Tibial nerve (tissue), 4 donors: Measurements from ENCODE around the gene DLGAP1. TPM values are rescaled to one million over a fixed set of nuclear protein-coding genes. Genes with fewer than 3 reads are reported as not detected.

ENCODE experiments used
- DNase-seq, 2 donors: peaks; one replicate each; pipeline ENCODE4 v3.0.0-alpha.2; 2019; ENCODE audit warnings: low spot score in 2 of 2
- H3K27ac ChIP-seq, 4 donors: fragments of 200-600 bp; sonication (generic) in 3 of 4; one replicate each; pipeline ENCODE4 v1.5.1; 2017 to 2019; ENCODE audit warnings: mild to moderate bottlenecking in 1 of 4
- H3K27me3 ChIP-seq, 2 donors: fragments of 200-600 bp; sonication (generic) in 1 of 2; one replicate each; pipeline versions ENCODE4 v1.5.1 to v1.6.0; 2017 to 2019
- H3K36me3 ChIP-seq, 3 donors: fragments of 200-600 bp; sonication (generic); one replicate each; pipeline ENCODE4 v1.5.1; 2018 to 2019
- H3K4me1 ChIP-seq, 4 donors: fragments of 200-600 bp; sonication (generic) in 3 of 4; one replicate each; pipeline ENCODE4 v1.5.1; 2017 to 2019
- H3K4me3 ChIP-seq, 4 donors: fragments of 200-600 bp; sonication (generic) in 3 of 4; one replicate each; pipeline ENCODE4 v1.5.1; 2017 to 2019; ENCODE audit warnings: mild to moderate bottlenecking in 1 of 4, moderate library complexity in 1 of 4
- H3K9me3 ChIP-seq, 4 donors: fragments of 200-600 bp; sonication (generic) in 3 of 4; one replicate each; pipeline ENCODE4 v1.5.1; 2017 to 2019
- CTCF ChIP-seq, 5 experiments: fragments of 200-600 bp in 3 of 5; fragments of 450-650 bp in 2 of 5; sonication (generic) in 3 of 5; IDR thresholded peaks; one replicate each; pipeline ENCODE4 v1.5.1; 2016 to 2019; ENCODE audit warnings: antibody characterized with exemption in 5 of 5, mild to moderate bottlenecking in 3 of 5, moderate library complexity in 2 of 5
- EP300 ChIP-seq, 2 donors: sonication (generic); formaldehyde crosslinking; IDR thresholded peaks; one replicate each; pipeline ENCODE4 v1.6.1; 2017; ENCODE audit warnings: antibody characterized with exemption in 2 of 2, mild to moderate bottlenecking in 1 of 2
- POLR2A ChIP-seq, 2 donors: fragments of 450-650 bp; IDR thresholded peaks; one replicate each; pipeline ENCODE4 v1.6.1; 2017; ENCODE audit warnings: antibody characterized with exemption in 2 of 2, mild to moderate bottlenecking in 2 of 2, moderate library complexity in 2 of 2
- WGBS, 2 donors: methylation state at CpG; one replicate each; pipeline ENCODE4 v1.1.5; 2018; 5-methylcytosine and 5-hydroxymethylcytosine counted together
- total RNA-seq, 4 donors: library from RNA; depleted of rRNA; stranded (reverse); fragments of >200 nt; gene quantifications; one replicate each; pipeline ENCODE4 v1.1.0, GENCODE V29; 2016

DLGAP1 gene
- total RNA-seq, 4 donors from 2014 or later: 1.5 to 18.3 (median 2.5) TPM

GRCh38 chr18:3911413-3911812, 543.7 kb downstream of the DLGAP1 start:
- no peaks in the 10 kb centered on the region for H3K9me3 ChIP-seq
- H3K27ac ChIP-seq: peak overlapping the region in 1 of 4 donors; percentile 29
- TF ChIP-seq CTCF (IDR thresholded peaks at IDR 0.05) (no peak), POLR2A (IDR thresholded peaks at IDR 0.05) (no peak), EP300 (IDR thresholded peaks at IDR 0.05) (no peak)
- H3K36me3 ChIP-seq: no peaks in the 10 kb centered on the region
- peaks cover 0 to 3% (median 0%) of the 10 kb centered on the region in 4 donors for H3K4me1 ChIP-seq
- DNase-seq: no peak
- no peak overlapping the region for H3K4me3 ChIP-seq
- H3K27me3 ChIP-seq: no peaks in the 10 kb centered on the region

GRCh38 chr18:3910512-3910911, 544.6 kb downstream of the DLGAP1 start:
- H3K27me3 ChIP-seq: no peaks in the 10 kb centered on the region
- no peak for DNase-seq
- TF ChIP-seq EP300 (IDR thresholded peaks at IDR 0.05) (no peak), CTCF (IDR thresholded peaks at IDR 0.05) (no peak), POLR2A (IDR thresholded peaks at IDR 0.05) (no peak)
- no peak overlapping the region for H3K27ac ChIP-seq
- H3K4me3 ChIP-seq: no peak overlapping the region
- WGBS, 2 donors: 86 to 94% methylated on average over 4 of the region's 4 CpGs
- H3K9me3 ChIP-seq: no peaks in the 10 kb centered on the region
- peaks cover 0 to 3% (median 0%) of the 10 kb centered on the region in 4 donors for H3K4me1 ChIP-seq
- H3K36me3 ChIP-seq: no peaks in the 10 kb centered on the region

- Histone ChIP-seq H3K36me3 (no peaks in the 10 kb centered on the region), H3K4me3 (no peak overlapping the region)
- TF ChIP-seq CTCF (IDR thresholded peaks at IDR 0.05): no peak
- TF ChIP-seq EP300 (IDR thresholded peaks at IDR 0.05): no peak
- no peak for TF ChIP-seq POLR2A (IDR thresholded peaks at IDR 0.05)
Measured at GRCh38 chr18:3907955-3908354, 547.2 kb downstream of the DLGAP1 start.

DNA sequence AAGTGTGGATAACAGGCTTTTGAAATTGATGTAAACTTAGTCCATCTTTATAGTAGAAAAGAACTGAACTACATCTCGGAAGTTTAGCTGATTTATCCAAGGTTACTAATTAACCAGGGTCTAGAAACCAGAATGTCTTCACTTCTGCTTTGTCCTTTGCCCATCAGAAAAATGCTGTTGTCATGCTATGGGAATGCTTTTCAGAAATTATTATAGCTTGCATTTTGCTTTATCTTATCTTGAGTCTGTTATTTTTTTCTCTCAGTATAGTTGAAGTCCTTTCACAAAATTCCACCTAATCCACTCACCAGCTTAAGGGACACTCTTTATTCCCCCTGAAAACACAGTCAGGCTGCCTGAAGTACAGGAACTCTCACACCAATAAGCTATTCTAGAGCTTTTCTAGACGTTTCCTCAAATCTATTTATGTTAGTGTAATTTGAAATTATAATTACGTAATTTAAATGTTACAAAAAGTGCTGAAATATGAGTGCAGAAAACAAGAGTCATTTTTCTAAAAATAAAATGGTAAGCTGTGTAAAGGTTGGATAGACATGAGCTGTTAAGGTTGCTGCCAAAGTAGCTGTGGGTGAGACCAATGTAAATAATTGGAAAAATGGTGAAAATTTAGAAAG, 548.9 kb downstream of the DLGAP1 start:
- no peak for TF ChIP-seq POLR2A (IDR thresholded peaks at IDR 0.05)
- no peak for TF ChIP-seq EP300 (IDR thresholded peaks at IDR 0.05)
- TF ChIP-seq CTCF (IDR thresholded peaks at IDR 0.05): no peak
- Histone ChIP-seq H3K9me3 (no peaks in the 10 kb centered on the region), H3K4me1 (no peaks in the 10 kb centered on the region), H3K4me3 (no peak overlapping the region), H3K36me3 (no peaks in the 10 kb centered on the region), H3K27me3 (no peaks in the 10 kb centered on the region), H3K27ac (no peak overlapping the region)
- no peak for DNase-seq
- WGBS, 2 donors: 59 to 62% methylated on average over 3 of the region's 3 CpGs

More at GRCh38 chr18:3907955-3908354, 547.2 kb downstream of the DLGAP1 start:
- no peak overlapping the region for H3K27ac ChIP-seq
- H3K27me3 ChIP-seq: no peaks in the 10 kb centered on the region
- H3K4me1 ChIP-seq: no peaks in the 10 kb centered on the region
- DNase-seq: no peak
- no peaks in the 10 kb centered on the region for H3K9me3 ChIP-seq

DNA sequence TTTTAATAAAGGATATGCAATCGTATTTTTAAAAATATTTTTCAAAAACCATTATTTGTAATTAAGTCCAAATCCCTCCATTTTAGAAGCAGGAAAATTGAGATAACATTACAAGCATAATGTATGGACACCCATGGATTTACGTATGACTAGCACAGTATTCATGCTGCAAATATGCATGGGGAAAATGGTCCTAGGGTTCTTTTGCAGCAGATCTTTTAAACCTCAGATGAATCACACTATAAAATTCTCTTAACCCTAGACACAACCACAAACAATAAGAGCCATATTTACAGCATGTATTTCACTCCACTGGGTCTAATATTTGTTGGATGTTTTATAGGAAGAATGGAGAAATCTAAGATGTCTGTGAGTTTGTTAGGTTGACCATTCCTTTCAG, 551.8 kb downstream of the DLGAP1 start:
- no peaks in the 10 kb centered on the region for H3K27me3 ChIP-seq
- no peak overlapping the region for H3K27ac ChIP-seq
- no peaks in the 10 kb centered on the region for H3K4me1 ChIP-seq
- no peak for TF ChIP-seq CTCF (IDR thresholded peaks at IDR 0.05)
- no peak for TF ChIP-seq EP300 (IDR thresholded peaks at IDR 0.05)
- no peak for TF ChIP-seq POLR2A (IDR thresholded peaks at IDR 0.05)
- no peak overlapping the region for H3K4me3 ChIP-seq
- WGBS, 2 donors: 85 to 89% methylated on average over 2 of the region's 2 CpGs
- no peak for DNase-seq
- no peaks in the 10 kb centered on the region for H3K9me3 ChIP-seq
- H3K36me3 ChIP-seq: no peaks in the 10 kb centered on the region
